Motor neuron (in vitro differentiated cells): ENCODE results near the gene FSTL3. TPM values are rescaled to one million over a fixed set of nuclear protein-coding genes. Genes with fewer than 3 reads are reported as not detected.
A peak's percentile ranks its signal among the peaks of the same experiment; 100 is the strongest.
"Not testable (repeated sequence)": the region's sequence is repeated elsewhere in the genome, so short reads cannot be mapped to it uniquely, and the experiment has no call there.

Experiments used
- ATAC-seq, 8 experiments: fragments of 200-7000 bp; cut with Tn5 transposase; replicated peaks in 6 of 8; 2 replicates each; pipeline ENCODE4 v1.8.0; 2021; ENCODE audit warnings: mild to moderate bottlenecking in 8 of 8, moderate library complexity in 8 of 8
- H3K27ac ChIP-seq, 2 donors: fragments of 250-450 bp; sonication (Bioruptor Pico); 2 replicates each; pipeline ENCODE4 v1.9.0; 2021; ENCODE audit warnings: antibody characterized with exemption in 2 of 2, mild to moderate bottlenecking in 2 of 2, moderate library complexity in 1 of 2
- H3K4me1 ChIP-seq, 2 donors: fragments of 250-450 bp; sonication (Bioruptor Pico); replicated peaks in 1 of 2; 2 replicates each; pipeline ENCODE4 v1.6.1; 2021; ENCODE audit warnings: antibody characterized with exemption in 2 of 2, mild to moderate bottlenecking in 2 of 2, moderate library complexity in 1 of 2
- H3K4me3 ChIP-seq, 5 donors: fragments of 250-450 bp; sonication (Bioruptor Pico); 2 replicates each; pipeline ENCODE4 v1.9.0; 2021; ENCODE audit warnings: antibody characterized with exemption in 5 of 5, mild to moderate bottlenecking in 5 of 5, moderate library complexity in 4 of 5
- WGBS, 10 experiments: fragments of 450-650 bp; shearing (Covaris generic); methylation state at CpG; one replicate each; pipeline ENCODE4 v1.0.0; 2022; 5-methylcytosine and 5-hydroxymethylcytosine counted together
- in situ Hi-C, 9 experiments: fragments of 400-800 bp; cut with MboI; loops; one replicate each; pipeline ENCODE4 v1.15.0; 2021; ENCODE audit warnings: low sequenced_read_pairs in 9 of 9, low pct_unique_long_range_greater_than_20kb in 2 of 9; ENCODE audit not compliant: unreplicated experiment in 9 of 9
- total RNA-seq, 8 experiments: library from RNA; unstranded; fragments of 300-600 nt; gene quantifications; 2 replicates each; pipeline versions ENCODE4 v1.2.3 to v1.2.4, GENCODE V29; 2022

FSTL3 gene
- total RNA-seq, 8 experiments from 2014 or later, result 5.6 to 36.8 (median 8.6) TPM

DNA sequence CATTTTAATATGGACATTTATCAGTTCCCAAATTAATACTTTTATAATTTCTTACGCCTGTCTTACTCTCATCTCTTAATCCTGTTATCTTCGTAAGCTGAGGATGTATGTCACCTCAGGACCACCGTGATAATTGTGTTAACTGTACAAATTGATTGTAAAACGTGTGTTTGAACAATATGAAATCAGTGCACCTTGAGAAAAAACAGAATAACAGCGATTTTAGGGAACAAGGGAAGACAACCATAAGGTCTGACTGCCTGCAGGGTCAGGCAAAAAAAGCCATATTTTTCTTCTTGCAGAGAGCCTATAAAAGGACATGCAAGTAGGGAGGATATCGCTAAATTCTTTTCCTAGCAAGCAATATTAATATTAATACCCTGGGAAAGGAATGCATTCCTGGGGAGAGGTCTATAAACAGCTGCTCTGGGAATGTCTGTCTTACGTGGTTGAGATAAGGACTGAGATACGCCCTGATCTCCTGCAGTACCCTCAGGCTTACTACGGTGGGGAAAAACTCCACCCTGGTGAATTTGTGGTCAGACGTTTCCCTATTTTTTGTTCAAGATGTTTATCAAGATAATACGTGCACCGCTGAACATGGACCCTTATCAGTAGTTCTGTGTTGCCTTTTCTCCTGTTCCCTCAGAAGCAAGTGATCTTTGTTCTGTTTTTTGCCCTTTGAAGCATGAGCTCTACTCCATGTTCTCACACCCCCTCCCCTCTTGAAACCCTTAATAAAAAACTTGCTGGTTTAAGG is 7.3 kb upstream of the FSTL3 start:
- in situ Hi-C loops, result loop anchor here in 5 of 9 experiments (10.0 to 25.0 kb wide), 4 partner anchors 56 to 243 kb away; partner anchors contain the start of genes KISS1R (in 1 of the 5), MISP (in 1 of the 5) and R3HDM4 (in 1 of the 5)
- not testable (repeated sequence) for H3K27ac ChIP-seq, H3K4me3 ChIP-seq, H3K4me1 ChIP-seq, ATAC-seq
- 23 to 94% (median 77%) methylated on average over 3 to 11 of the region's 12 CpGs for WGBS, 10 experiments

DNA sequence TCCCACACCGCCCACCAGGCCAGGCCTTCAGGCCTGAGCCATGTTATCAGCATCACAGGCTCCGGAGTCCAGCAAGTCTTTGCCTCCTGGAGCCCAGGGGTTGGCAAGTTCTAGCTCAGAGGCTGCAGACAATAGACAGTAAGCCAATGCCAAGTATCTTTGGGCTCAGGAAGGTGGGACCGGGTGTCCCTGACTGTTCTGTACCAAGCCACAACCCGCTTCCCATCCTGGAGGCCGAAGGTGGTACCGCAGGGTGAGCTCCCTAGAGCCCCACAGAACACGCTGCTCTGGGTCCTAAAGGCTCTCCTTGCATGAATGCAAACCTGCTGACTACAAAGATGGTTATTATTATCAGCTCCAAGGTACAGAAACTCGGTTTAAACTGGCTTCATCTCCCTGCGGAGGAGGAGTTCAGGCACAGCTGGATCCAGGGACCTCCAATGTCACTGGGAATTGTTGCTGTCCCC is 5.5 kb upstream of the FSTL3 start:
- in situ Hi-C loops, result loop anchor here in 2 of 9 experiments (25.0 kb wide), 2 partner anchors 92 to 242 kb away; partner anchors contain the start of genes KISS1R (in 1 of the 2), MISP (in 1 of the 2) and R3HDM4 (in 1 of the 2)
- Histone ChIP-seq H3K4me1 (peaks cover 6 to 8% of the 10 kb centered on the region in 2 donors), H3K4me3 (no peak overlapping the region), H3K27ac (no peak overlapping the region)
- ATAC-seq, result peak in 1 of 8 experiments; percentile 73
- 20 to 71% (median 53%) methylated on average over 1 to 6 of the region's 9 CpGs; no CpG with 5 or more reads in 5 of the 10 experiments for WGBS, 10 experiments

GRCh38 chr19:674282-675151 is 1.7 kb upstream of the FSTL3 start:
- Histone ChIP-seq H3K4me1 (peaks cover 29 to 39% of the 10 kb centered on the region in 2 donors), H3K27ac (peak overlapping the region in 1 of 2 donors; percentile 83), H3K4me3 (no peak overlapping the region)
- ATAC-seq, result no peak
- in situ Hi-C loops, result loop anchor here in 2 of 9 experiments (25.0 kb wide), 2 partner anchors 88 to 238 kb away; partner anchors contain the start of genes KISS1R (in 1 of the 2), MISP (in 1 of the 2) and R3HDM4 (in 1 of the 2)
- WGBS, 10 experiments, result 74 to 90% (median 81%) methylated on average over 2 to 4 of the region's 38 CpGs; no CpG with 5 or more reads in 6 of the 10 experiments

- WGBS, 10 experiments, result no CpG with 5 or more reads among the region's 31 CpGs
- peak overlapping the region in 1 of 2 donors; percentile 83 for H3K27ac ChIP-seq
- ATAC-seq, result no peak
- H3K4me3 ChIP-seq, result peak overlapping the region in 4 of 5 donors; percentile 5 to 38 (median 16)
- H3K4me1 ChIP-seq, result peaks cover 29 to 39% of the 10 kb centered on the region in 2 donors
- in situ Hi-C loops, result no loop called here
These were observed 219 bp upstream of the FSTL3 start for GRCh38 chr19:676007-676338.

DNA sequence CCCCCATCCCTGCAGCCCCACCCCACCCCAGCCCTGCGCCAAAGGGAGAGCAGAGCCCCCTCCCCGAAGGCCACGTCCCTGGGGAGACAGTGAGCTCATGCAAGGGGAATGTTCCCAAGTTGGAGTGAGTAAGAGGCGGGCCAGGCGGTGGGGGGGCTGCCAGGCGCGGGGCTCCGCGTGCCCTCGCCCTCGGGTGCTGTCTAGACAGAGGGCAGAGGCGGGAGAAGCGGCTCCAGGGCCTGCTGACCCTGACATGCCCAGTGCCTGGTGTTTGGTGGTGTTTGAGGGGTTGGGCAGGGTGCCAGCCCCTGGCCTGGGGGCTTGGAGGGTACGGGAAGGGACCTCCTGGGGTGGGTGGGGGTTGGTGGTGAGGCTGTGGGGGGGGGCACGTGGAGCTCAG is 1.0 kb downstream of the FSTL3 start:
- Histone ChIP-seq H3K4me1 (peaks cover 35 to 44% of the 10 kb centered on the region in 2 donors), H3K4me3 (peak overlapping the region in 1 of 5 donors; percentile 38), H3K27ac (no peak overlapping the region)
- no CpG with 5 or more reads among the region's 15 CpGs for WGBS, 10 experiments
- in situ Hi-C loops, result no loop called here
- ATAC-seq, result peak in 2 of 8 experiments; percentile 2 to 4

GRCh38 chr19:677601-678436 is 1.6 kb downstream of the FSTL3 start:
- ATAC-seq, result peak in 1 of 8 experiments; percentile 1
- in situ Hi-C loops, result no loop called here
- H3K4me1 ChIP-seq, result peaks cover 35 to 44% of the 10 kb centered on the region in 2 donors
- 50 to 80% (median 67%) methylated on average over 1 to 2 of the region's 22 CpGs; no CpG with 5 or more reads in 5 of the 10 experiments for WGBS, 10 experiments
- H3K27ac ChIP-seq, result no peak overlapping the region
- no peak overlapping the region for H3K4me3 ChIP-seq

DNA sequence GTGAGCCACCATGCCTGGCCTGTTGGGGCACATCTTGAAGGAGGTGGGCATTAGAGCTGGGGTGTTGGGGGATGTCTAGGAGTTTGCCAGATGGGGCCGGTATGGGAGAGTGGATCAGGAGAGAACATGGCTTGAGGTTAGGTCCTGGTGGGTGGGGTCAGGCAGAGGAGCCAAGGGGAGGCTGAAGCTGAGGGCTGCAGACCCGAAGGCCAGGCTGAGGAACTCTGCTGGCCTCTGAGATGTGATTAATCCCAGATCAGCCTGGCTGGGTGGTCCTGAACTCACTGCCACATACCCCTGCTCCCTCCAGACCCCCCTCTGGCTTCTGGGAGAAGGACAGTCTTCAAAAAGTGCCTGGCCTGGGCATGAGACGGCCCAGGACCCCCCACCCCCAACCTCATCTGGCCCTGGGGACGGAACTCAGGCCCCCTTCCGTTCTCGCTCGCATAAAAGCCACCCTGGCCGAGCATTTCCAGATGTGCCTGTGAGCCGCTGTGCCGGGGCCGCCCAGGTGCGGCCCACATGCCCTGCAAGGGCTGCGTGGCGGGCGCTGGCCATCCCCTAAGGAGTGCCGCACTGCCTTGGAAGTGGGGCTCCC is 2.7 kb downstream of the FSTL3 start:
- WGBS, 10 experiments, result 60% methylated on average over 1 of the region's 16 CpGs; no CpG with 5 or more reads in 9 of the 10 experiments
- Histone ChIP-seq H3K4me3 (peak overlapping the region; percentile 67 to 93 (median 76)), H3K27ac (peak overlapping the region in 1 of 2 donors; percentile 98), H3K4me1 (peaks cover 35 to 44% of the 10 kb centered on the region in 2 donors)
- in situ Hi-C loops, result no loop called here
- no peak for ATAC-seq

GRCh38 chr19:679418-680286 is 3.5 kb downstream of the FSTL3 start:
- ATAC-seq, result peak; percentile 11 to 52 (median 44)
- Histone ChIP-seq H3K27ac (peak overlapping the region; percentile 97 to 98), H3K4me3 (peak overlapping the region; percentile 67 to 93 (median 76)), H3K4me1 (peaks cover 35 to 44% of the 10 kb centered on the region in 2 donors)
- WGBS, 10 experiments, result no CpG with 5 or more reads among the region's 69 CpGs
- in situ Hi-C loops, result no loop called here

GRCh38 chr19:680287-681028 is 4.3 kb downstream of the FSTL3 start:
- peak; percentile 44 to 82 (median 76) for ATAC-seq
- Histone ChIP-seq H3K27ac (peak overlapping the region; percentile 97 to 98), H3K4me1 (peaks cover 31 to 38% of the 10 kb centered on the region in 2 donors), H3K4me3 (peak overlapping the region; percentile 67 to 93 (median 76))
- in situ Hi-C loops, result no loop called here
- WGBS, 10 experiments, result no CpG with 5 or more reads among the region's 70 CpGs

GRCh38 chr19:681029-682019 is 5.1 kb downstream of the FSTL3 start:
- WGBS, 10 experiments, result 95 to 100% (median 100%) methylated on average over 2 to 4 of the region's 54 CpGs; no CpG with 5 or more reads in 7 of the 10 experiments
- H3K27ac ChIP-seq, result peak overlapping the region; percentile 92 to 94
- H3K4me1 ChIP-seq, result peaks cover 24 to 29% of the 10 kb centered on the region in 2 donors
- ATAC-seq, result no peak
- in situ Hi-C loops, result no loop called here
- peak overlapping the region; percentile 39 to 76 (median 42) for H3K4me3 ChIP-seq
